ENCODE data around the gene MAMDC4.
"Not testable (repeated sequence)": the region's sequence is repeated elsewhere in the genome, so short reads cannot be mapped to it uniquely, and the experiment has no call there.

MAMDC4 gene

GRCh38 chr9:136840140-136840876 is 11.8 kb upstream of the MAMDC4 start:
- no peak overlapping the region for H3K9ac ChIP-seq
- no peaks in the 10 kb centered on the region for H3K9me3 ChIP-seq (ENCODE audit: control insufficient read depth, low read length)
- peaks cover 2% of the 10 kb centered on the region for H3K4me1 ChIP-seq
- no peaks in the 10 kb centered on the region for H3K79me2 ChIP-seq
- no peaks in the 10 kb centered on the region for H3K27me3 ChIP-seq (ENCODE audit: control insufficient read depth, insufficient read depth, low read length)
- H3K27ac ChIP-seq, result no peak overlapping the region
- no peak overlapping the region for H3K4me2 ChIP-seq (ENCODE audit: low read length)
- H3K4me3 ChIP-seq (ENCODE audit: low read depth, low read length), result no peak overlapping the region
- no peak for TF ChIP-seq CTCF (IDR thresholded peaks at IDR 0.05)
- H2AFZ ChIP-seq, result no peak overlapping the region
- H3K36me3 ChIP-seq (ENCODE audit: control insufficient read depth, insufficient read depth, low read length), result no peaks in the 10 kb centered on the region

- no peaks in the 10 kb centered on the region for H3K79me2 ChIP-seq
- no peak overlapping the region for H3K9ac ChIP-seq
- peaks cover 2% of the 10 kb centered on the region for H3K4me1 ChIP-seq
- peak overlapping the region; percentile 10 for H3K4me2 ChIP-seq (ENCODE audit: low read length)
- TF ChIP-seq CTCF (IDR thresholded peaks at IDR 0.05), result no peak
- no peak overlapping the region for H2AFZ ChIP-seq
- no peak overlapping the region for H3K4me3 ChIP-seq (ENCODE audit: low read depth, low read length)
- no peaks in the 10 kb centered on the region for H3K27me3 ChIP-seq (ENCODE audit: control insufficient read depth, insufficient read depth, low read length)
- H3K9me3 ChIP-seq (ENCODE audit: control insufficient read depth, low read length), result no peaks in the 10 kb centered on the region
- no peaks in the 10 kb centered on the region for H3K36me3 ChIP-seq (ENCODE audit: control insufficient read depth, insufficient read depth, low read length)
- no peak overlapping the region for H3K27ac ChIP-seq
These were observed 11.1 kb upstream of the MAMDC4 start for GRCh38 chr9:136840877-136841645.

GRCh38 chr9:136841646-136842379 is 10.3 kb upstream of the MAMDC4 start:
- H2AFZ ChIP-seq; H3K4me1 ChIP-seq; H3K27me3 ChIP-seq (ENCODE audit: control insufficient read depth, insufficient read depth, low read length); H3K9ac ChIP-seq; H3K36me3 ChIP-seq (ENCODE audit: control insufficient read depth, insufficient read depth, low read length); H3K79me2 ChIP-seq; H3K9me3 ChIP-seq (ENCODE audit: control insufficient read depth, low read length); H3K27ac ChIP-seq: not testable (repeated sequence)
- Histone ChIP-seq H3K4me3 (ENCODE audit: low read depth, low read length) (peak overlapping the region; percentile 56), H3K4me2 (ENCODE audit: low read length) (peak overlapping the region; percentile 74)

- H3K36me3 ChIP-seq (ENCODE audit: control insufficient read depth, insufficient read depth, low read length); H3K79me2 ChIP-seq; H3K27me3 ChIP-seq (ENCODE audit: control insufficient read depth, insufficient read depth, low read length); H3K9me3 ChIP-seq (ENCODE audit: control insufficient read depth, low read length); H3K4me1 ChIP-seq; H3K9ac ChIP-seq: not testable (repeated sequence)
- Histone ChIP-seq H2AFZ (peak within 1 kb of the TSS; percentile 68), H3K4me2 (ENCODE audit: low read length) (peak within 1 kb of the TSS; percentile 74), H3K27ac (peak within 1 kb of the TSS; percentile 32), H3K4me3 (ENCODE audit: low read depth, low read length) (peak within 1 kb of the TSS; percentile 56)
- TF ChIP-seq CTCF (IDR thresholded peaks at IDR 0.05), result peak; percentile 79
These were observed 9.7 kb upstream of the MAMDC4 start, which contains the start of gene AJM1 for GRCh38 chr9:136842380-136842948. Gene AJM1, plus strand, starts transcription at chr9:136842478. Its CDS starts 1,937 bp downstream, at chr9:136844415.

GRCh38 chr9:136843159-136843800 is 8.9 kb upstream of the MAMDC4 start:
- H3K4me2 ChIP-seq (ENCODE audit: low read length), result peak overlapping the region; percentile 38
- not testable (repeated sequence) for H2AFZ ChIP-seq; H3K4me3 ChIP-seq (ENCODE audit: low read depth, low read length); H3K27ac ChIP-seq; H3K4me1 ChIP-seq; H3K9ac ChIP-seq; H3K27me3 ChIP-seq (ENCODE audit: control insufficient read depth, insufficient read depth, low read length); H3K9me3 ChIP-seq (ENCODE audit: control insufficient read depth, low read length); H3K79me2 ChIP-seq; H3K36me3 ChIP-seq (ENCODE audit: control insufficient read depth, insufficient read depth, low read length)

All from parathyroid adenoma (tissue), 2 donors.